IMR-90 (cell line): ENCODE measurements around the gene ZNF470. TPM values are rescaled to one million over a fixed set of nuclear protein-coding genes. Genes with fewer than 3 reads are reported as not detected.

Experiments
- ATAC-seq: fragments of 200-7000 bp; cut with Tn5 transposase; 2 replicates; pipeline ENCODE4 v1.9.1; 2020; ENCODE audit warnings: low read depth, mild to moderate bottlenecking, moderate library complexity
- BruUV-seq: library from RNA; stranded (reverse); fragments of 400-500 nt; replicated peaks from 2 replicates; lab custom pipeline; 2021; lab: Mats Ljungman, UMichigan
- CTCF ChIA-PET: fragments of 300-600 bp; formaldehyde crosslinking; extraction: SDS; loops from one replicate; lab custom pipeline; 2021; ENCODE audit warnings: antibody characterized with exemption; lab: Yijun Ruan, JAX
- POLR2A ChIA-PET: fragments of 300-600 bp; sonication (Branson Sonifier 250); formaldehyde crosslinking; loops from one replicate; lab custom pipeline; 2022; ENCODE audit warnings: antibody characterized with exemption; ENCODE audit not compliant: unreplicated experiment; lab: Charles Lee
- DNase-seq: peaks from one replicate; pipeline ENCODE4 v3.0.0; 2013
- H2AFZ ChIP-seq: replicated peaks from 2 replicates; pipeline ENCODE3; 2013; ENCODE audit warnings: low read length, mild to moderate bottlenecking; ENCODE audit not compliant: poor library complexity
- H2AK5ac ChIP-seq: 2 replicates; pipeline ENCODE4 v1.6.1; 2013; ENCODE audit warnings: low read depth, low read length, inconsistent platforms
- H2AK9ac ChIP-seq: replicated peaks from 2 replicates; pipeline ENCODE3; 2013; ENCODE audit warnings: mild to moderate bottlenecking, low read depth, low read length, moderate library complexity; ENCODE audit not compliant: poor library complexity
- H2BK120ac ChIP-seq: 2 replicates; pipeline ENCODE4 v1.6.1; 2013; ENCODE audit warnings: low read depth, low read length, inconsistent platforms
- H2BK15ac ChIP-seq: 3 replicates; pipeline ENCODE4 v1.6.1; 2013; ENCODE audit warnings: low read depth, low read length, inconsistent platforms
- H2BK20ac ChIP-seq: 2 replicates; pipeline ENCODE4 v1.6.1; 2013; ENCODE audit warnings: low read depth, mild to moderate bottlenecking, inconsistent platforms, low read length, moderate library complexity
- H2BK5ac ChIP-seq: 2 replicates; pipeline ENCODE4 v1.6.1; 2013; ENCODE audit warnings: mild to moderate bottlenecking, low read depth, low read length, inconsistent platforms; ENCODE audit not compliant: poor library complexity, severe bottlenecking
- H3K14ac ChIP-seq: replicated peaks from 2 replicates; pipeline ENCODE4 v1.6.1; 2013; ENCODE audit warnings: low read depth, low read length, inconsistent platforms
- H3K18ac ChIP-seq: 2 replicates; pipeline ENCODE4 v1.6.1; 2013; ENCODE audit warnings: low read depth, low read length, control low read depth
- H3K23ac ChIP-seq: 2 replicates; pipeline ENCODE4 v1.6.1; 2013; ENCODE audit warnings: low read depth, low read length, inconsistent platforms
- H3K27ac ChIP-seq: 2 replicates; pipeline ENCODE4 v1.5.1; 2013; ENCODE audit warnings: mild to moderate bottlenecking, control low read depth, low read length; ENCODE audit not compliant: insufficient read depth
- H3K27me3 ChIP-seq: 2 replicates; pipeline ENCODE4 v1.6.1; 2013; ENCODE audit warnings: low read length; ENCODE audit not compliant: control insufficient read depth, insufficient read depth
- H3K36me3 ChIP-seq: 2 replicates; pipeline ENCODE4 v1.6.1; 2013; ENCODE audit warnings: low read length, mixed read lengths; ENCODE audit not compliant: control insufficient read depth, insufficient read depth
- H3K4ac ChIP-seq: 2 replicates; pipeline ENCODE4 v1.6.1; 2013; ENCODE audit warnings: low read depth, low read length, inconsistent platforms
- H3K4me1 ChIP-seq: 2 replicates; pipeline ENCODE4 v1.6.1; 2013; ENCODE audit warnings: low read length, mixed read lengths; ENCODE audit not compliant: control insufficient read depth, insufficient read depth
- H3K4me2 ChIP-seq: 2 replicates; pipeline ENCODE4 v1.6.1; 2013; ENCODE audit warnings: low read depth, mild to moderate bottlenecking, control low read depth, low read length, moderate library complexity
- H3K4me3 ChIP-seq: 2 replicates; pipeline ENCODE4 v1.5.1; 2013; ENCODE audit warnings: low read depth, mild to moderate bottlenecking, control low read depth, low read length, moderate library complexity; ENCODE audit not compliant: insufficient read depth
- H3K56ac ChIP-seq: 2 replicates; pipeline ENCODE4 v1.6.1; 2013; ENCODE audit warnings: low read length, inconsistent platforms; ENCODE audit not compliant: insufficient read depth; ENCODE audit errors: extremely low read depth
- H3K79me1 ChIP-seq, 2 experiments: 2 replicates each; pipeline ENCODE4 v1.6.1; 2013; ENCODE audit warnings: low read length in 2 of 2, inconsistent platforms in 1 of 2, low read depth in 1 of 2
- H3K9ac ChIP-seq: 2 replicates; pipeline ENCODE4 v1.6.1; 2013; ENCODE audit warnings: low read depth, low read length, control low read depth
- H3K9me1 ChIP-seq: 2 replicates; pipeline ENCODE4 v1.6.1; 2013; ENCODE audit warnings: low read length, inconsistent platforms; ENCODE audit not compliant: insufficient read depth
- H3K9me3 ChIP-seq: 2 replicates; pipeline ENCODE4 v1.6.1; 2013; ENCODE audit warnings: low read length; ENCODE audit not compliant: control insufficient read depth, insufficient read depth
- H4K20me1 ChIP-seq: 2 replicates; pipeline ENCODE4 v1.6.1; 2013; ENCODE audit warnings: low read length, inconsistent platforms; ENCODE audit not compliant: insufficient read depth
- H4K5ac ChIP-seq: 2 replicates; pipeline ENCODE4 v1.6.1; 2013; ENCODE audit warnings: mild to moderate bottlenecking, low read depth, low read length, control low read depth
- H4K8ac ChIP-seq, 2 experiments: 2 replicates each; pipeline ENCODE4 v1.6.1; 2013; ENCODE audit warnings: low read depth in 2 of 2, low read length in 2 of 2, control low read depth in 1 of 2, inconsistent platforms in 1 of 2
- H4K91ac ChIP-seq: 2 replicates; pipeline ENCODE4 v1.6.1; 2013; ENCODE audit warnings: low read depth, low read length, inconsistent platforms; ENCODE audit not compliant: insufficient read depth
- BHLHE40 ChIP-seq: fragments of 150-350 bp; IDR thresholded peaks from 2 replicates; pipeline ENCODE4 v1.6.1; 2016; ENCODE audit warnings: mild to moderate bottlenecking, low read depth, low read length
- CEBPB ChIP-seq: IDR thresholded peaks from 2 replicates; pipeline ENCODE4 v1.6.1; 2012; ENCODE audit warnings: low read depth, low read length, improper control_type of control experiment
- ELK1 ChIP-seq: fragments of 150-350 bp; IDR thresholded peaks from 2 replicates; pipeline ENCODE4 v1.6.1; 2016; ENCODE audit warnings: low read depth, mild to moderate bottlenecking, low read length, moderate library complexity, borderline replicate concordance
- FOS ChIP-seq: fragments of 150-350 bp; IDR thresholded peaks from 2 replicates; pipeline ENCODE4 v1.6.1; 2016; ENCODE audit warnings: low read depth, low read length
- RCOR1 ChIP-seq: IDR thresholded peaks from 2 replicates; pipeline ENCODE4 v1.6.1; 2012; ENCODE audit warnings: mild to moderate bottlenecking, low read length, improper control_type of control experiment; ENCODE audit not compliant: insufficient replicate concordance
- WGBS, 2 experiments: methylation state at CpG; one replicate each; pipeline versions ENCODE4 v1.1.5 to v1.1.7; 2013; ENCODE audit warnings: missing lambda C conversion rate in 2 of 2; ENCODE audit not compliant: insufficient read length in 1 of 2; ENCODE audit errors: extremely low coverage in 2 of 2; 5-methylcytosine and 5-hydroxymethylcytosine counted together
- dilution Hi-C: fragments of 300-500 bp; cut with HindIII; formaldehyde crosslinking; loops from one replicate; pipeline ENCODE4 v1.14.3; 2018; ENCODE audit warnings: low sequenced_read_pairs; ENCODE audit not compliant: unreplicated experiment
- in situ Hi-C: fragments of 300-500 bp; cut with MboI; formaldehyde crosslinking; loops from 3 replicates; pipeline ENCODE4 v1.14.3; 2019; ENCODE audit warnings: low sequenced_read_pairs, inconsistent platforms, mixed read lengths
- intact Hi-C: fragments of 100-400 bp; cut with micrococcal nuclease; formaldehyde crosslinking; loops from 2 replicates; pipeline ENCODE4 v1.10.0; 2022
- polyA plus RNA-seq, 3 experiments: library from polyadenylated mRNA; depleted of rRNA; stranded (reverse); fragments of >200 nt; gene quantifications; 2 replicates each; pipeline ENCODE4 v1.2.3, GENCODE V29; 2012; ENCODE audit warnings: low replicate concordance in 1 of 3
- total RNA-seq: library from RNA; depleted of rRNA; stranded (reverse); fragments of >200 nt; gene quantifications from 2 replicates; pipeline ENCODE4 v1.2.3, GENCODE V29; 2012

Gene ZNF470
- total and polyA plus RNA-seq, 2 of the 4 experiments (the other 2 are of a cell fraction), result 1.7 to 3.8 TPM

GRCh38 chr19:56625708-56626107 is 58.4 kb downstream of the ZNF470 start:
- no TSS peak for BruUV-seq
- dilution Hi-C loops, result no loop called here

More at GRCh38 chr19:56625708-56626107, 58.4 kb downstream of the ZNF470 start:
- H3K18ac ChIP-seq, result no peak overlapping the region
- no peak overlapping the region for H3K4me3 ChIP-seq
- TF ChIP-seq RCOR1, result no peak
- TF ChIP-seq ELK1, result no peak
- no peak for TF ChIP-seq CEBPB
- TF ChIP-seq BHLHE40, result no peak
- TF ChIP-seq FOS, result no peak
- H2AK5ac ChIP-seq, result no peak overlapping the region
- H3K9ac ChIP-seq, result no peak overlapping the region
- H3K9me1 ChIP-seq, result no peaks in the 10 kb centered on the region
- no peak overlapping the region for H2BK5ac ChIP-seq
- CTCF ChIA-PET, result no interaction called here
- POLR2A ChIA-PET, result no interaction called here
- H4K91ac ChIP-seq, result no peak overlapping the region
- DNase-seq (no peak), ATAC-seq (no peak)
- H2BK15ac ChIP-seq, result no peak overlapping the region
- H3K79me1 ChIP-seq, result peaks cover 0 to 4% of the 10 kb centered on the region in 2 experiments; a peak in 1 of 4 replicates
- H2AFZ ChIP-seq, result no peak overlapping the region
- no peaks in the 10 kb centered on the region for H3K4me1 ChIP-seq
- peaks cover 72% of the 10 kb centered on the region for H3K9me3 ChIP-seq
- H3K4me2 ChIP-seq, result no peak overlapping the region
- intact Hi-C loops (no loop called here), in situ Hi-C loops (no loop called here)
- no peak overlapping the region for H2BK120ac ChIP-seq
- no peak overlapping the region for H3K14ac ChIP-seq
- no peaks in the 10 kb centered on the region for H3K27me3 ChIP-seq
- H3K56ac ChIP-seq, result no peak overlapping the region
- H4K8ac ChIP-seq, result no peak overlapping the region
- WGBS, 2 experiments, result 100% methylated on average over 2 of the region's 9 CpGs; no CpG with 5 or more reads in 1 of the 2 experiments
- peaks cover 40% of the 10 kb centered on the region for H3K36me3 ChIP-seq
- no peaks in the 10 kb centered on the region for H4K20me1 ChIP-seq
- no peak overlapping the region for H4K5ac ChIP-seq
- H2AK9ac ChIP-seq, result no peak overlapping the region
- no peak overlapping the region for H3K4ac ChIP-seq
- no peak overlapping the region for H3K27ac ChIP-seq
- no peak overlapping the region for H2BK20ac ChIP-seq
- no peak overlapping the region for H3K23ac ChIP-seq
